GM12878 (cell line): ENCODE results near the gene PALLD. TPM values are rescaled to one million over a fixed set of nuclear protein-coding genes. Genes with fewer than 3 reads are reported as not detected.

Experiments used
- BRCA1 ChIP-seq: IDR thresholded peaks from 2 replicates; pipeline ENCODE4 v1.6.1; 2011; ENCODE audit warnings: low read depth, low read length, improper control_type of control experiment
- HCFC1 ChIP-seq: fragments of 150-350 bp; IDR thresholded peaks from 2 replicates; pipeline ENCODE4 v1.6.1; 2014; ENCODE audit warnings: low read length
- ZBTB4 ChIP-seq: fragments of 450-650 bp; formaldehyde crosslinking; IDR thresholded peaks from 2 replicates; pipeline ENCODE4 v1.4.0; 2022; ENCODE audit warnings: mild to moderate bottlenecking, moderate library complexity
- ZNF217 ChIP-seq: fragments of 450-650 bp; IDR thresholded peaks from 2 replicates; pipeline ENCODE4 v1.6.1; 2017; ENCODE audit warnings: antibody characterized with exemption, mild to moderate bottlenecking
- ZNF384 ChIP-seq: IDR thresholded peaks from 2 replicates; pipeline ENCODE4 v1.6.1; 2012; ENCODE audit warnings: low read depth, mild to moderate bottlenecking, low read length, improper control_type of control experiment, borderline replicate concordance
- polyA plus RNA-seq, 11 experiments: library from polyadenylated mRNA; depleted of rRNA in 4 of 11; unstranded in 6 of 11; stranded (reverse) in 5 of 11; fragments of >200 nt; fragmentation: Nextera tagmentation in 4 of 11; fragmentation: Illumina TruSeq in 1 of 11; extraction: Ambion mirVana in 4 of 11; extraction: Trizol in 1 of 11; gene quantifications; 1 replicate in 1 of 11; 2 replicates in 10 of 11; pipeline versions ENCODE4 v1.2.1 to v1.2.3, GENCODE V29; 2011 to 2016; ENCODE audit warnings: inconsistent platforms in 2 of 11, missing spikeins in 2 of 11, low read depth in 1 of 11
- total RNA-seq, 4 experiments: library from RNA; depleted of rRNA in 3 of 4; stranded (reverse); fragments of >200 nt in 3 of 4; fragmentation: Illumina TruSeq in 1 of 4; extraction: Trizol in 1 of 4; gene quantifications; 2 replicates each; pipeline versions ENCODE4 v1.2.1 to v1.2.3, GENCODE V29; 2013 to 2021
- TF ChIP-seq, protein P1 (sequence below): fragments of 450-650 bp; IDR thresholded peaks from 2 replicates; pipeline ENCODE4 v1.6.1; 2017; ENCODE audit warnings: low read depth, mild to moderate bottlenecking, moderate library complexity
- TF ChIP-seq, protein P2 (sequence below): fragments of 450-650 bp; IDR thresholded peaks from 2 replicates; pipeline ENCODE4 v1.6.1; 2016; ENCODE audit warnings: mild to moderate bottlenecking
- TF ChIP-seq, protein P3 (sequence below): fragments of 450-650 bp; IDR thresholded peaks from 2 replicates; pipeline ENCODE4 v1.6.1; 2017; ENCODE audit warnings: mild to moderate bottlenecking, moderate library complexity
- TF ChIP-seq, protein P4 (sequence below): fragments of 150-350 bp; IDR thresholded peaks from 2 replicates; pipeline ENCODE4 v1.6.1; 2016; ENCODE audit warnings: low read depth, low read length

The PALLD gene
- total and polyA plus RNA-seq, 10 of the 15 experiments (the other 5 are each of a cell fraction or from before 2014, with no cell fraction given), result 1.0 to 7.7 (median 1.7) TPM

- TF ChIP-seq, protein P1, sequence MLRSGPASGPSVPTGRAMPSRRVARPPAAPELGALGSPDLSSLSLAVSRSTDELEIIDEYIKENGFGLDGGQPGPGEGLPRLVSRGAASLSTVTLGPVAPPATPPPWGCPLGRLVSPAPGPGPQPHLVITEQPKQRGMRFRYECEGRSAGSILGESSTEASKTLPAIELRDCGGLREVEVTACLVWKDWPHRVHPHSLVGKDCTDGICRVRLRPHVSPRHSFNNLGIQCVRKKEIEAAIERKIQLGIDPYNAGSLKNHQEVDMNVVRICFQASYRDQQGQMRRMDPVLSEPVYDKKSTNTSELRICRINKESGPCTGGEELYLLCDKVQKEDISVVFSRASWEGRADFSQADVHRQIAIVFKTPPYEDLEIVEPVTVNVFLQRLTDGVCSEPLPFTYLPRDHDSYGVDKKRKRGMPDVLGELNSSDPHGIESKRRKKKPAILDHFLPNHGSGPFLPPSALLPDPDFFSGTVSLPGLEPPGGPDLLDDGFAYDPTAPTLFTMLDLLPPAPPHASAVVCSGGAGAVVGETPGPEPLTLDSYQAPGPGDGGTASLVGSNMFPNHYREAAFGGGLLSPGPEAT, result no peak
- TF ChIP-seq HCFC1 (no peak), ZBTB4 (no peak), ZNF384 (no peak), ZNF217 (no peak), BRCA1 (no peak)
- TF ChIP-seq, protein P2, sequence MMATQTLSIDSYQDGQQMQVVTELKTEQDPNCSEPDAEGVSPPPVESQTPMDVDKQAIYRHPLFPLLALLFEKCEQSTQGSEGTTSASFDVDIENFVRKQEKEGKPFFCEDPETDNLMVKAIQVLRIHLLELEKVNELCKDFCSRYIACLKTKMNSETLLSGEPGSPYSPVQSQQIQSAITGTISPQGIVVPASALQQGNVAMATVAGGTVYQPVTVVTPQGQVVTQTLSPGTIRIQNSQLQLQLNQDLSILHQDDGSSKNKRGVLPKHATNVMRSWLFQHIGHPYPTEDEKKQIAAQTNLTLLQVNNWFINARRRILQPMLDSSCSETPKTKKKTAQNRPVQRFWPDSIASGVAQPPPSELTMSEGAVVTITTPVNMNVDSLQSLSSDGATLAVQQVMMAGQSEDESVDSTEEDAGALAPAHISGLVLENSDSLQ, result no peak
- TF ChIP-seq, protein P3, sequence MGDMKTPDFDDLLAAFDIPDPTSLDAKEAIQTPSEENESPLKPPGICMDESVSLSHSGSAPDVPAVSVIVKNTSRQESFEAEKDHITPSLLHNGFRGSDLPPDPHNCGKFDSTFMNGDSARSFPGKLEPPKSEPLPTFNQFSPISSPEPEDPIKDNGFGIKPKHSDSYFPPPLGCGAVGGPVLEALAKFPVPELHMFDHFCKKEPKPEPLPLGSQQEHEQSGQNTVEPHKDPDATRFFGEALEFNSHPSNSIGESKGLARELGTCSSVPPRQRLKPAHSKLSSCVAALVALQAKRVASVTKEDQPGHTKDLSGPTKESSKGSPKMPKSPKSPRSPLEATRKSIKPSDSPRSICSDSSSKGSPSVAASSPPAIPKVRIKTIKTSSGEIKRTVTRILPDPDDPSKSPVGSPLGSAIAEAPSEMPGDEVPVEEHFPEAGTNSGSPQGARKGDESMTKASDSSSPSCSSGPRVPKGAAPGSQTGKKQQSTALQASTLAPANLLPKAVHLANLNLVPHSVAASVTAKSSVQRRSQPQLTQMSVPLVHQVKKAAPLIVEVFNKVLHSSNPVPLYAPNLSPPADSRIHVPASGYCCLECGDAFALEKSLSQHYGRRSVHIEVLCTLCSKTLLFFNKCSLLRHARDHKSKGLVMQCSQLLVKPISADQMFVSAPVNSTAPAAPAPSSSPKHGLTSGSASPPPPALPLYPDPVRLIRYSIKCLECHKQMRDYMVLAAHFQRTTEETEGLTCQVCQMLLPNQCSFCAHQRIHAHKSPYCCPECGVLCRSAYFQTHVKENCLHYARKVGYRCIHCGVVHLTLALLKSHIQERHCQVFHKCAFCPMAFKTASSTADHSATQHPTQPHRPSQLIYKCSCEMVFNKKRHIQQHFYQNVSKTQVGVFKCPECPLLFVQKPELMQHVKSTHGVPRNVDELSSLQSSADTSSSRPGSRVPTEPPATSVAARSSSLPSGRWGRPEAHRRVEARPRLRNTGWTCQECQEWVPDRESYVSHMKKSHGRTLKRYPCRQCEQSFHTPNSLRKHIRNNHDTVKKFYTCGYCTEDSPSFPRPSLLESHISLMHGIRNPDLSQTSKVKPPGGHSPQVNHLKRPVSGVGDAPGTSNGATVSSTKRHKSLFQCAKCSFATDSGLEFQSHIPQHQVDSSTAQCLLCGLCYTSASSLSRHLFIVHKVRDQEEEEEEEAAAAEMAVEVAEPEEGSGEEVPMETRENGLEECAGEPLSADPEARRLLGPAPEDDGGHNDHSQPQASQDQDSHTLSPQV, result no peak
- TF ChIP-seq, protein P4, sequence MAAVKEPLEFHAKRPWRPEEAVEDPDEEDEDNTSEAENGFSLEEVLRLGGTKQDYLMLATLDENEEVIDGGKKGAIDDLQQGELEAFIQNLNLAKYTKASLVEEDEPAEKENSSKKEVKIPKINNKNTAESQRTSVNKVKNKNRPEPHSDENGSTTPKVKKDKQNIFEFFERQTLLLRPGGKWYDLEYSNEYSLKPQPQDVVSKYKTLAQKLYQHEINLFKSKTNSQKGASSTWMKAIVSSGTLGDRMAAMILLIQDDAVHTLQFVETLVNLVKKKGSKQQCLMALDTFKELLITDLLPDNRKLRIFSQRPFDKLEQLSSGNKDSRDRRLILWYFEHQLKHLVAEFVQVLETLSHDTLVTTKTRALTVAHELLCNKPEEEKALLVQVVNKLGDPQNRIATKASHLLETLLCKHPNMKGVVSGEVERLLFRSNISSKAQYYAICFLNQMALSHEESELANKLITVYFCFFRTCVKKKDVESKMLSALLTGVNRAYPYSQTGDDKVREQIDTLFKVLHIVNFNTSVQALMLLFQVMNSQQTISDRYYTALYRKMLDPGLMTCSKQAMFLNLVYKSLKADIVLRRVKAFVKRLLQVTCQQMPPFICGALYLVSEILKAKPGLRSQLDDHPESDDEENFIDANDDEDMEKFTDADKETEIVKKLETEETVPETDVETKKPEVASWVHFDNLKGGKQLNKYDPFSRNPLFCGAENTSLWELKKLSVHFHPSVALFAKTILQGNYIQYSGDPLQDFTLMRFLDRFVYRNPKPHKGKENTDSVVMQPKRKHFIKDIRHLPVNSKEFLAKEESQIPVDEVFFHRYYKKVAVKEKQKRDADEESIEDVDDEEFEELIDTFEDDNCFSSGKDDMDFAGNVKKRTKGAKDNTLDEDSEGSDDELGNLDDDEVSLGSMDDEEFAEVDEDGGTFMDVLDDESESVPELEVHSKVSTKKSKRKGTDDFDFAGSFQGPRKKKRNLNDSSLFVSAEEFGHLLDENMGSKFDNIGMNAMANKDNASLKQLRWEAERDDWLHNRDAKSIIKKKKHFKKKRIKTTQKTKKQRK, result no peak
Observed at GRCh38 chr4:168651864-168652263, 155.0 kb downstream of the PALLD start (continued).
